Stimulated activated CD4-positive, alpha-beta T cell treated with anti-CD3 and anti-CD28 coated beads, Interleukin-4, amount 100 ng/mL, for 1 hour (primary cell): ENCODE results near the gene KRTAP6-1.

ENCODE experiments used
- DNase-seq: peaks from one replicate; pipeline ENCODE4 v3.0.0-alpha.2; 2020

Gene KRTAP6-1

DNA sequence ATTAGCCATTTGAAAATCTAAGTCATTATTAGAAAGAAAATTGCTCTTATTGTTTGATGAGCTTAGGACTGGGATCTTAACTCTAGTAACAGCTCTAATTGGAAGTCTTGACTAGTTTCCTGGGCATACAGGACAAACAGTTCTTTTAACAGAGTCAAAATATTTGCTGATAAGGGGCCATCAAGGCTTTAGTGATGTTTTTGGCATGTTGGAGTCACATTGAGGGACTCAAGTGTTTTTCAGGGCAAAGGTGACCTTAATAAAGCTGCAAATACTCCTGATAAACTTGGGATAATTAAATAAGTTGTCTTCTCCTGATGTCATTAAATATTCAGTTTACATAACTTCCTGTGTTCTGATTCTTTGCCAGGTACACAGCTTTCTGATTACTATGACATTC lies 46.1 kb downstream of the KRTAP6-1 start:
- DNase-seq, result no peak

DNA sequence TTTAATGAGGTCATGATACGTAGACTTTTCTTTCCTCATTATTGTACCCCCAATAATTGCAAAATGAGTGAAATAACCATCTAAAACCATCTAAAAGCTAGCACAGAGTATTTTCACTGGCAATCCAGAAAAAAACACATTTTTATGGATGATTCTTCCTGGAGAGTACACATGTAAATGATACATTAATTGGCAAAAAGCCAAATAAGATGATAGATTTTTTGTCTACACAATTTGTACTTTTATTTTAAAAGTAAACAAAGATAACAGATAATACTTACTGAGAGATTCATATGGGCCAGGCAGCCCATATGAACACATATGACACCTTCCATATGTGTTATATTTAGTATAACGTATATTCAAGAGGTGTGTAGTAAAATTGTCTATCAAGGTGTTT lies 50.1 kb downstream of the KRTAP6-1 start:
- no peak for DNase-seq
